ENCODE results near the gene LRRC17. TPM values are rescaled to one million over a fixed set of nuclear protein-coding genes. Genes with fewer than 3 reads are reported as not detected.

The LRRC17 gene
- total RNA-seq, 1 donor from 2014 or later: 32.0 TPM

- Mint-ChIP-seq H3K36me3 (ENCODE audit: low read depth) (no peaks in the 10 kb centered on the region), H3K9me3 (ENCODE audit: low read depth) (no peaks in the 10 kb centered on the region)
- no peak for DNase-seq (ENCODE audit: low spot score)
Measured at GRCh38 chr7:102991077-102991539, 78.3 kb downstream of the LRRC17 start.

GRCh38 chr7:102991540-102992214 lies 78.9 kb downstream of the LRRC17 start:
- Mint-ChIP-seq H3K9me3 (ENCODE audit: low read depth) (no peaks in the 10 kb centered on the region), H3K27me3 (ENCODE audit: low read depth) (no peaks in the 10 kb centered on the region), H3K4me1 (ENCODE audit: low read depth) (peaks cover 8% of the 10 kb centered on the region), H3K36me3 (ENCODE audit: low read depth) (no peaks in the 10 kb centered on the region), H3K27ac (ENCODE audit: unreplicated experiment) (no peak overlapping the region), H3K4me3 (ENCODE audit: unreplicated experiment) (no peak overlapping the region)
- no peak for DNase-seq (ENCODE audit: low spot score)
- no peak for TF ChIP-seq CTCF (IDR thresholded peaks at IDR 0.05)

More at GRCh38 chr7:102991077-102991539, 78.3 kb downstream of the LRRC17 start:
- Mint-ChIP-seq H3K27ac (ENCODE audit: unreplicated experiment) (no peak overlapping the region), H3K27me3 (ENCODE audit: low read depth) (no peaks in the 10 kb centered on the region), H3K4me1 (ENCODE audit: low read depth) (peaks cover 8% of the 10 kb centered on the region), H3K4me3 (ENCODE audit: unreplicated experiment) (no peak overlapping the region)
- no peak for TF ChIP-seq CTCF (IDR thresholded peaks at IDR 0.05)

GRCh38 chr7:102992509-102992937 lies 79.7 kb downstream of the LRRC17 start:
- H3K27ac Mint-ChIP-seq (ENCODE audit: unreplicated experiment): no peak overlapping the region
- peaks cover 8% of the 10 kb centered on the region for H3K4me1 Mint-ChIP-seq (ENCODE audit: low read depth)
- no peaks in the 10 kb centered on the region for H3K27me3 Mint-ChIP-seq (ENCODE audit: low read depth)
- H3K4me3 Mint-ChIP-seq (ENCODE audit: unreplicated experiment): no peak overlapping the region
- DNase-seq (ENCODE audit: low spot score): no peak
- H3K36me3 Mint-ChIP-seq (ENCODE audit: low read depth): no peaks in the 10 kb centered on the region
- no peak for TF ChIP-seq CTCF (IDR thresholded peaks at IDR 0.05)
- peaks cover 2% of the 10 kb centered on the region for H3K9me3 Mint-ChIP-seq (ENCODE audit: low read depth)

GRCh38 chr7:102992938-102993717 lies 80.3 kb downstream of the LRRC17 start:
- no peak for DNase-seq (ENCODE audit: low spot score)
- Mint-ChIP-seq H3K36me3 (ENCODE audit: low read depth) (no peaks in the 10 kb centered on the region), H3K27me3 (ENCODE audit: low read depth) (no peaks in the 10 kb centered on the region), H3K4me1 (ENCODE audit: low read depth) (peaks cover 3% of the 10 kb centered on the region), H3K4me3 (ENCODE audit: unreplicated experiment) (no peak overlapping the region), H3K9me3 (ENCODE audit: low read depth) (peaks cover 5% of the 10 kb centered on the region), H3K27ac (ENCODE audit: unreplicated experiment) (no peak overlapping the region)
- TF ChIP-seq CTCF (IDR thresholded peaks at IDR 0.05): no peak

- TF ChIP-seq CTCF (IDR thresholded peaks at IDR 0.05): no peak
- H3K27ac Mint-ChIP-seq (ENCODE audit: unreplicated experiment): no peak overlapping the region
- H3K36me3 Mint-ChIP-seq (ENCODE audit: low read depth): no peaks in the 10 kb centered on the region
- DNase-seq (ENCODE audit: low spot score): no peak
- peaks cover 8% of the 10 kb centered on the region for H3K9me3 Mint-ChIP-seq (ENCODE audit: low read depth)
- no peak overlapping the region for H3K4me3 Mint-ChIP-seq (ENCODE audit: unreplicated experiment)
- no peaks in the 10 kb centered on the region for H3K4me1 Mint-ChIP-seq (ENCODE audit: low read depth)
- no peaks in the 10 kb centered on the region for H3K27me3 Mint-ChIP-seq (ENCODE audit: low read depth)
Measured at GRCh38 chr7:102993718-102994029, 80.9 kb downstream of the LRRC17 start.
